GM18498 (cell line): Measurements from ENCODE around the gene PPHLN1.

Experiments used
- ATAC-seq: cut with Tn5 transposase; IDR thresholded peaks from one replicate; pipeline ENCODE4 v1.9.1; 2021; ENCODE audit warnings: mild to moderate bottlenecking, moderate library complexity; ENCODE audit not compliant: unreplicated experiment

The PPHLN1 gene

GRCh38 chr12:42432517-42433140 is 106.7 kb downstream of the PPHLN1 start:
- no peak for ATAC-seq

GRCh38 chr12:42440608-42441007 is 114.6 kb downstream of the PPHLN1 start:
- no peak for ATAC-seq

- no peak for ATAC-seq
Measured at GRCh38 chr12:42442311-42442759, 116.4 kb downstream of the PPHLN1 start.

DNA sequence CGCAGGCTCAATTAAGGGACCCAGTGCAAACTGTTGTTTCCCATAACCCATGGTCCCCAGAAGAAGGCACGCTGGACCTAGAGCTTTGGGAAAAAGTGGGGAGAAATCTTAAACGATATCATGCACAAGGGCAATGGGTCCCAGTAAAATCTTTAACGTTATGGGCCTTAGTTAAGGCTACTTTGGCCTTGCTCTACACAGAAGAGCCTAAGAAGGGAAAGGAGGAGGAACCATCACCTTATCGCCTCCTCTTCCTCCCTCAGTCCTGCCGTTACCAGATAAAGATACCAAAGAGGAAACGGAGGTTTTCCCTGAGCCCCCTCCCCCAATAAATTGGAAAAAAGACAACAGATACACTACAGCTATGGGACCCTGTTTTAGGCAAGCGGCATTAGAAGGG is 116.9 kb downstream of the PPHLN1 start:
- no peak for ATAC-seq

GRCh38 chr12:42444192-42444943 is 118.4 kb downstream of the PPHLN1 start:
- ATAC-seq: no peak

GRCh38 chr12:42445891-42446290 is 119.9 kb downstream of the PPHLN1 start:
- ATAC-seq: no peak

GRCh38 chr12:42446761-42447160 is 120.8 kb downstream of the PPHLN1 start:
- ATAC-seq: no peak

DNA sequence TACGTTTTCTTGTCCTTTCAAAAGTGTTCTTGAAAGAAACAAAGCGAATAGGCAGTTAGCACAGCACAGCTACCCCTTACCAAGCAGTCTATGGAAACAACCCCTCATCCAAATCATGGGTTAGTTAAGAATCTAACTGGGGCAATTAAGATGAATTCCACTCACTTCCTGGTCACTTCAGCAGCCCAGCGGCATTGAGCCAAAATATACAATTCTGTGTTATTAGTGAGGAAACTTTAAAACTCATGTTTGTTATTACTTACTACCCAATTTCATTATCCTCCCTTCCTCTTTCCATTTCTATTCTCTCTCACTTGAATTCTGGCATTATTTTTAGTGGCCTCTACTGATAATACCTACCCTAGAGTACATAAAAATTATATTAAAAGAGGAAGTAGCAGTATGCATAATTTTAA is 121.4 kb downstream of the PPHLN1 start:
- ATAC-seq: no peak

DNA sequence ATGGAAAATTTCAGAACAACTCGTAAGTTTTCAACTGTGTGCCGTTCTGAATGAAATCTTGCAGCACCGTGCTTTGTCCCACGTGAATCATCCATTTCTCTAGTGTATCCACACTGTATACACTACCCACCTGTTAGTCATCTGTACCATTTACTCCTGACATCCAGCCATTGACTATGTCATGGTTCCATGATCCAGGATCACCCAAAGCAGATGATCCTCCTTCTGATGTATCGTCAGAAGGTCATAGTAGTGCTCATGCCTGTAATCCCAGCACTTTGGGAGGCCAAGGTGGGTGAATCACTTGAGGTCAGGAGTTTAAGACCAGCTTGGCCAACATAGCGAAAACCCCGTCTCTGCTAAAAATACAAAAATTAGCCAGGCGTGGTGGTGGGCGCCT is 122.9 kb downstream of the PPHLN1 start:
- no peak for ATAC-seq

DNA sequence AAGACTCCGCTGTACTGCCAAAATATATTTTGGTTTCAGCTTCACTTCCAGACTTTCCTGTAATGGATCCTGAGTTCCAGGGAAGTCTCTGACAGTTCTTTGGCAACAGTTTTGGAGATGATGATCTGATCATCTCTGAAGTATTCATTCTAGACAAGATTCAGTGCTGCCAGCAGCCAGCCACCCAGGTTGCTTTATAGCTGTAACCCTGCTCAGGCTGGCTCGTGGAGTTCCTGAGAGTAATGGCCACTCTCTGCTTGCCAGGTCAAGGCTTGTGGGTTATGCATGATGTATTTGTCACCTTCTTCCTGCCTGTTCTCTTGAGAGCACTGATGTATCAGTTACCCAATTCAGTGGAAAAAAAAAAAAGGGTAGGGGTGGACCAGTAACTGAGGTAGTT is 124.3 kb downstream of the PPHLN1 start:
- ATAC-seq: peak; percentile 61

- no peak for ATAC-seq
Measured at GRCh38 chr12:42458575-42458974, 132.6 kb downstream of the PPHLN1 start.

GRCh38 chr12:42459336-42459847 is 133.4 kb downstream of the PPHLN1 start:
- no peak for ATAC-seq

GRCh38 chr12:42462486-42462885 is 136.5 kb downstream of the PPHLN1 start:
- no peak for ATAC-seq

DNA sequence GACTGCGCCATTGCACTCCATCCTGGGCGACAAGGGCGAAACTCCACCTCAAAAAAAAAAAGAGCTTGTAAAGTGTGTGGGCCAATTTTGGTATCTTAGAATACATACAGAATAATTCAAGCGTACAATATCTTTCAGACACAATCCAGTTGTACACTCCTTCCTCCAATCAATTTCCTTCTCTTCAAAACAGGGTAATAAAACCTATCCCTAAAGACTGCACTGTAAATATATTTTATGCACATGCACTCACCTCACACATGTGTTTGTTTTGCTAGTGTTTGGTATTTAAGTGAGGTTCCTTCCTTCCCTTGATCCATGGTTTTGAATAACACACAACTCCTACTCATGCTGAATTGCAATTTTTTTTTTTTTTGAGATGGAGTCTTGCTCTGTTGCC is 137.7 kb downstream of the PPHLN1 start:
- ATAC-seq: no peak

- no peak for ATAC-seq
Measured at GRCh38 chr12:42468341-42468821, 142.4 kb downstream of the PPHLN1 start.

DNA sequence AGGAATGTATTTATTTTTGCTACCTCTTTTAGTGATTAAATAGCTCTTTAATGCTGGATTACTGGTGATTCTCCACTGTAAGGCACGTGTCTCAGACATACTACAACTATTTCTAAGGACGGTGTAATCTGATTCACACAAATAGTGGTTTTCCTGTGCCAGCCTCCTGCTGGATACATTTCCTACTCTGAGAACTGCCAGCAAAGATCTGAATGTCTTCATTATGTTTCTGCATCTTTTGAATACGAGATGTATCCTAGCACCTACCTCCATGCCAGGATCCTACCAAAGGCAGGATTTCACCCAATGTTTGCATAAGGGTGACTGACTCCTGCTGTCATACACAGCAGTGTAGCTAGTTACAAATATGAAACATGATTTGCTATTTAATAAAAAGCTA is 143.0 kb downstream of the PPHLN1 start:
- ATAC-seq: no peak

GRCh38 chr12:42469355-42470175 is 143.6 kb downstream of the PPHLN1 start:
- ATAC-seq: peak; percentile 95

DNA sequence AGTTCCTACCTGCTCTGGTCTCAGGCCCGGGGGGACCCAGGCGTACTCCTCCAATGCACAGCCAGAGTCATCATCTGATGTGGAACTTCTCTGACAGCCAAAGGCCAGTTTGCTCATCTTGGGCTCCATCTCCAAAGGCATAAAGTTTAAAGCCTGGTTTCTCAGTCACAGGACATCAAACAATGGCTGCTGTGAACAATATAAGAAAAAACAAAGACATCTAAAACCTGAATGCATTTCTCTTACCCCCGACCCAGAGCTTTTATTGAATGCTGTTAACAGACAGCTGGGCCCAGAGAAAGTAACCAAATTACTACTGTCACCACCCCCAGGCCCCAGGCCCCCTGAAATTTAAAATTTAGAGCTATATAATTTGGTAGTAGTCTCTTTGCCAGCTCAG is 146.4 kb downstream of the PPHLN1 start:
- no peak for ATAC-seq

DNA sequence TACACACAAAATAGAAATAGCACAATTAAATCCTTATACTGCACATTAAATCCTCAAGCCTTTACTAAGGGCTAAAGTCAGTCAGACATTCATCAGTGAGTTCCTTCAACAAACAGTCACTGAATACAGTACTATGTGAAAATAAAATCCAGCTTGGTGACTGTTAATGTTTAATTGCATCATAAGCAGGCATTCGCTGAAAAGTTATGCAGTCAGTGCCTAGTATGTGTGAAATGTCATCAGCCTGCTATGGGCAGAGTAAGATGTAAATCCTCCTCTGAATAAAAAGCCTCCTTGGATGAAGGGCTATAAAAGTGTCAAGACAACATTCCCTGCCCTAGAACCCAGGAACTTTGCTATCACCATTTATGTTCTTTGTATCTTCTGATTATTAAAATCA is 147.2 kb downstream of the PPHLN1 start:
- no peak for ATAC-seq

GRCh38 chr12:42473561-42473960 is 147.6 kb downstream of the PPHLN1 start:
- ATAC-seq: no peak

GRCh38 chr12:42474391-42474790 is 148.4 kb downstream of the PPHLN1 start:
- ATAC-seq: no peak
